Vagina (tissue), 2 donors: Measurements from ENCODE around the gene SPTBN1. TPM values are rescaled to one million over a fixed set of nuclear protein-coding genes. Genes with fewer than 3 reads are reported as not detected.

Experiments used
- DNase-seq, 2 donors: peaks; one replicate each; pipeline ENCODE4 v3.0.0-alpha.2; 2017; ENCODE audit errors: extremely low spot score in 2 of 2
- H3K27ac ChIP-seq: fragments of 200-600 bp; sonication (generic); one replicate; pipeline ENCODE4 v1.5.1; 2019
- H3K27me3 ChIP-seq: fragments of 200-600 bp; sonication (generic); one replicate; pipeline ENCODE4 v1.5.1; 2019
- H3K36me3 ChIP-seq, 2 donors: fragments of 200-600 bp; sonication (generic); one replicate each; pipeline ENCODE4 v1.5.1; 2017 to 2019
- H3K4me1 ChIP-seq: fragments of 200-600 bp; sonication (generic); one replicate; pipeline ENCODE4 v1.5.1; 2019
- H3K4me3 ChIP-seq, 2 donors: fragments of 200-600 bp; sonication (generic); 1 replicate in 1 of 2; 2 replicates in 1 of 2; pipeline ENCODE4 v1.5.1; 2016 to 2019
- H3K9me3 ChIP-seq: fragments of 200-600 bp; sonication (generic); one replicate; pipeline ENCODE4 v1.5.1; 2019
- POLR2A ChIP-seq, 2 donors: fragments of 450-650 bp; IDR thresholded peaks; one replicate each; pipeline ENCODE4 v1.6.1; 2017; ENCODE audit warnings: antibody characterized with exemption in 2 of 2, mild to moderate bottlenecking in 2 of 2, moderate library complexity in 2 of 2
- POLR2AphosphoS5 ChIP-seq, 2 donors: sonication (generic); formaldehyde crosslinking; IDR thresholded peaks; one replicate each; pipeline ENCODE4 v1.9.0; 2017; ENCODE audit warnings: antibody characterized with exemption in 2 of 2, mild to moderate bottlenecking in 2 of 2, low read depth in 1 of 2; ENCODE audit not compliant: insufficient read depth in 1 of 2
- intact Hi-C: fragments of 100-400 bp; cut with DNase I; formaldehyde crosslinking; loops from one replicate; pipeline ENCODE4 v1.15.1; 2023
- total RNA-seq: library from RNA; depleted of rRNA; stranded (reverse); fragments of >200 nt; gene quantifications from one replicate; pipeline ENCODE4 v1.2.3, GENCODE V29; 2016
- TF ChIP-seq, protein P1 (sequence below), 3 experiments: fragments of 450-650 bp in 2 of 3; fragments of 200-600 bp in 1 of 3; sonication (generic) in 1 of 3; IDR thresholded peaks; one replicate each; pipeline ENCODE4 v1.5.1; 2017 to 2019; ENCODE audit warnings: antibody characterized with exemption in 3 of 3, mild to moderate bottlenecking in 2 of 3, moderate library complexity in 2 of 3

The SPTBN1 gene
- total RNA-seq, 1 donor from 2014 or later: 278 TPM

DNA sequence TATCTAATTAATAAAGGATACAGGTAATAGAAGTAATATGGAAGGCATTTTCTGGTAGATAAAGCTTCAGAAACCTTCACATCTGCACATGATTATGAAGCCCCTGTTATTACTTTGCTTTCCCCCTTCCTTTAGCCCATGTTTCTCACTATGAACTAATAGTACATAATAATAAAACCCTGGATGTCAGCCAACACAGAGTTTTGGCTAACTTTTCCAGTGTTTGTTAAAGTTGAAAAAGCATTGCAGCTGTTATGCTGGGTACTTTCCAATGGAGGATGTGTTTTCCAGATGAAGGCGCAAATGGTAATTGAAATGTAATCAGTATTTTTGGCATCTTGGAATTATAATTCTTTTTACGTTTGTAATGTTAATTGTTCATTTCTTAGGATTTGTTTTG lies 43.5 kb downstream of the SPTBN1 start:
- intact Hi-C loops: no loop called here
- Histone ChIP-seq H3K4me3 (no peak overlapping the region), H3K4me1 (peaks cover 71% of the 10 kb centered on the region), H3K27ac (peak overlapping the region; percentile 71), H3K27me3 (no peaks in the 10 kb centered on the region), H3K36me3 (no peaks in the 10 kb centered on the region), H3K9me3 (no peaks in the 10 kb centered on the region)
- no peak for TF ChIP-seq POLR2AphosphoS5 (IDR thresholded peaks at IDR 0.05; ENCODE audit: insufficient read depth in 1 of 2, low read depth in 1 of 2)
- TF ChIP-seq, protein P1, sequence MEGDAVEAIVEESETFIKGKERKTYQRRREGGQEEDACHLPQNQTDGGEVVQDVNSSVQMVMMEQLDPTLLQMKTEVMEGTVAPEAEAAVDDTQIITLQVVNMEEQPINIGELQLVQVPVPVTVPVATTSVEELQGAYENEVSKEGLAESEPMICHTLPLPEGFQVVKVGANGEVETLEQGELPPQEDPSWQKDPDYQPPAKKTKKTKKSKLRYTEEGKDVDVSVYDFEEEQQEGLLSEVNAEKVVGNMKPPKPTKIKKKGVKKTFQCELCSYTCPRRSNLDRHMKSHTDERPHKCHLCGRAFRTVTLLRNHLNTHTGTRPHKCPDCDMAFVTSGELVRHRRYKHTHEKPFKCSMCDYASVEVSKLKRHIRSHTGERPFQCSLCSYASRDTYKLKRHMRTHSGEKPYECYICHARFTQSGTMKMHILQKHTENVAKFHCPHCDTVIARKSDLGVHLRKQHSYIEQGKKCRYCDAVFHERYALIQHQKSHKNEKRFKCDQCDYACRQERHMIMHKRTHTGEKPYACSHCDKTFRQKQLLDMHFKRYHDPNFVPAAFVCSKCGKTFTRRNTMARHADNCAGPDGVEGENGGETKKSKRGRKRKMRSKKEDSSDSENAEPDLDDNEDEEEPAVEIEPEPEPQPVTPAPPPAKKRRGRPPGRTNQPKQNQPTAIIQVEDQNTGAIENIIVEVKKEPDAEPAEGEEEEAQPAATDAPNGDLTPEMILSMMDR (IDR thresholded peaks at IDR 0.05): no peak
- TF ChIP-seq POLR2A (IDR thresholded peaks at IDR 0.05): no peak
- no peak for DNase-seq

- no peaks in the 10 kb centered on the region for H3K9me3 ChIP-seq
- no peaks in the 10 kb centered on the region for H3K36me3 ChIP-seq
- no peak for DNase-seq
- intact Hi-C loops: no loop called here
- no peak overlapping the region for H3K4me3 ChIP-seq
- TF ChIP-seq POLR2A (IDR thresholded peaks at IDR 0.05) (no peak), POLR2AphosphoS5 (IDR thresholded peaks at IDR 0.05; ENCODE audit: insufficient read depth in 1 of 2, low read depth in 1 of 2) (no peak)
- TF ChIP-seq, protein P1 (IDR thresholded peaks at IDR 0.05): no peak
- peaks cover 81% of the 10 kb centered on the region for H3K4me1 ChIP-seq
- peak overlapping the region; percentile 71 for H3K27ac ChIP-seq
- no peaks in the 10 kb centered on the region for H3K27me3 ChIP-seq
Measured at GRCh38 chr2:54500404-54501205, 44.5 kb downstream of the SPTBN1 start.

GRCh38 chr2:54502731-54503130 lies 46.6 kb downstream of the SPTBN1 start:
- TF ChIP-seq, protein P1 (IDR thresholded peaks at IDR 0.05): no peak
- no peak for TF ChIP-seq POLR2A (IDR thresholded peaks at IDR 0.05)
- TF ChIP-seq POLR2AphosphoS5 (IDR thresholded peaks at IDR 0.05; ENCODE audit: insufficient read depth in 1 of 2, low read depth in 1 of 2): no peak
- no peaks in the 10 kb centered on the region for H3K27me3 ChIP-seq
- H3K27ac ChIP-seq: peak overlapping the region; percentile 34
- no peaks in the 10 kb centered on the region for H3K36me3 ChIP-seq
- no peak for DNase-seq
- H3K4me3 ChIP-seq: no peak overlapping the region
- no peaks in the 10 kb centered on the region for H3K9me3 ChIP-seq
- H3K4me1 ChIP-seq: peaks cover 73% of the 10 kb centered on the region
- intact Hi-C loops: no loop called here

GRCh38 chr2:54503192-54503591 lies 47.1 kb downstream of the SPTBN1 start:
- TF ChIP-seq, protein P1 (IDR thresholded peaks at IDR 0.05): peak in 1 of 3 experiments; percentile 9
- TF ChIP-seq POLR2A (IDR thresholded peaks at IDR 0.05) (no peak), POLR2AphosphoS5 (IDR thresholded peaks at IDR 0.05; ENCODE audit: insufficient read depth in 1 of 2, low read depth in 1 of 2) (no peak)
- DNase-seq: no peak
- H3K27me3 ChIP-seq: no peaks in the 10 kb centered on the region
- peak overlapping the region; percentile 24 for H3K27ac ChIP-seq
- H3K4me3 ChIP-seq: no peak overlapping the region
- intact Hi-C loops: no loop called here
- peaks cover 73% of the 10 kb centered on the region for H3K4me1 ChIP-seq
- H3K9me3 ChIP-seq: no peaks in the 10 kb centered on the region
- no peaks in the 10 kb centered on the region for H3K36me3 ChIP-seq

DNA sequence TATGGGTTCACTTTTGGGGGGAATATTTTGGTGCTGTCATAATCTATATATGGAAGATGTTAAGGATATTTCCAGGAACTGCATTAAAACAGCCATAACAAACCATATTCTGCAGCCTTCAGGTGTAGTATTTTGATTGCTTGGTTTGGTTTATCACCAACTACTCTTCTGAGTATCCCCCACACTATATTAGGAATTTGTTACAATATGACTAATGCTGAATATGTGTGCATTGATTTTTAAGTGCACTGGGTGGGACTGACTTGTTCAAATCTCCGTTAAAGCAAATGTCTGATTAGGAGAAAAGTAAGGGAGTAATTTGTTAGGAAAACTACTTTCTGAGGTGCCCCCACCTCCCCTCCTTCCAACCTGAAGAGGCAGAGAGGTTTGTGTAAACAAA lies 47.7 kb downstream of the SPTBN1 start:
- Histone ChIP-seq H3K27ac (peak overlapping the region; percentile 24), H3K9me3 (no peaks in the 10 kb centered on the region), H3K27me3 (no peaks in the 10 kb centered on the region), H3K36me3 (no peaks in the 10 kb centered on the region), H3K4me3 (no peak overlapping the region), H3K4me1 (peaks cover 69% of the 10 kb centered on the region)
- no peak for DNase-seq
- intact Hi-C loops: no loop called here
- TF ChIP-seq POLR2AphosphoS5 (IDR thresholded peaks at IDR 0.05; ENCODE audit: insufficient read depth in 1 of 2, low read depth in 1 of 2): no peak
- TF ChIP-seq, protein P1 (IDR thresholded peaks at IDR 0.05): no peak
- no peak for TF ChIP-seq POLR2A (IDR thresholded peaks at IDR 0.05)
